Prostate gland (tissue), 2 donors: ENCODE data around the gene EHMT2.

Source experiments
- CTCF ChIP-seq, 4 experiments: fragments of 200-600 bp in 2 of 4; fragments of 450-650 bp in 2 of 4; sonication (generic) in 2 of 4; IDR thresholded peaks; 1 replicate in 3 of 4; 2 replicates in 1 of 4; pipeline ENCODE4 v1.5.1; 2016 to 2019; ENCODE audit warnings: antibody characterized with exemption in 4 of 4, mild to moderate bottlenecking in 2 of 4, moderate library complexity in 2 of 4
- POLR2A ChIP-seq: fragments of 450-650 bp; IDR thresholded peaks from one replicate; pipeline ENCODE4 v1.6.1; 2016; ENCODE audit warnings: antibody characterized with exemption, mild to moderate bottlenecking
- POLR2AphosphoS5 ChIP-seq: sonication (generic); formaldehyde crosslinking; IDR thresholded peaks from one replicate; pipeline ENCODE4 v1.6.1; 2017; ENCODE audit warnings: antibody characterized with exemption

DNA sequence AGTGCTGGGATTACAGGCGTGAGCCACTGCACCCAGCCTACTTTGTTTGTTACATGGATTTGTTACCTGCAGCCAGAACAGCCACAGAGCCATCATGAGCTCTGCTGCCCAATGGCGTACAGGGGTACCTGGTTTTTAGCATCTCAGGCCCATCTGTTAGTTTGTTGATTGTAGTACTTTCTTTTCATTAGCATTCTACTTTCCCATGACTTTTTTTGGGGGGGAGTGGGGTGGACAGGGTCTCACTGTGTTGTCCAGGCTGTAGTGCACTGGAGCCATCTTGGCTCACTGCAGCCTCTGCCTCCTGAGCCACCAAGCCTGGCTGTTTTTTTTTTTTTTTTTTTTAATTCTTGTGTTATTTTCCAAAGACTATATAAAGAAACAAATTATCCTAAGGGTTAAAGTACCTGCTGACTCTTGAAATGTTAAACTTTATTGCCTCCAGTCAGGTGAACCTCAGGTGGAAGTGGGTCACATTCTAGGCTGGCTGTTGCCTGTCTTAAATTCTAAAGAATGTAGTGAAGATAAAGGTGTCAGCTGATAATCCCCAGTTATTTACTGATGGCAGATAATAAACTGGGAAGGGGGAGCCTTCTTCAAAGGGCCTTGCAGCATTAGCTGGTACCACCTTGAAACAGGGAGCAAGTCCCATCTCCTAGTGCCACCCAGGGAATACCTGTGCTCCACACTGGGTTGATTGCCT lies 50.1 kb downstream of the EHMT2 start:
- TF ChIP-seq CTCF (IDR thresholded peaks at IDR 0.05) (no peak), POLR2AphosphoS5 (no peak), POLR2A (no peak)
